ENCODE measurements around the gene RDH5. TPM values are rescaled to one million over a fixed set of nuclear protein-coding genes. Genes with fewer than 3 reads are reported as not detected.

RDH5 gene
- total RNA-seq, 2 donors from 2014 or later = 4.1 to 7.4 TPM

- Histone ChIP-seq H3K9ac (ENCODE audit: extremely low read depth, low read length, poor library complexity, severe bottlenecking) (no peak overlapping the region), H3K36me3 (ENCODE audit: control insufficient read depth, insufficient read depth, low read length) (no peaks in the 10 kb centered on the region), H3K4me1 (ENCODE audit: control insufficient read depth, insufficient read depth, low read length) (no peaks in the 10 kb centered on the region), H3K9me3 (ENCODE audit: control insufficient read depth, low read length) (no peaks in the 10 kb centered on the region), H3K4me3 (ENCODE audit: low read length) (peak overlapping the region; percentile 85), H3K27me3 (ENCODE audit: control insufficient read depth, insufficient read depth, low read length, poor library complexity, severe bottlenecking) (peaks cover 30% of the 10 kb centered on the region), H3K27ac (ENCODE audit: low read depth, low read length) (no peak overlapping the region)
- no peak overlapping the region for H3K27ac Mint-ChIP-seq
- peaks cover 10% of the 10 kb centered on the region for H3K36me3 Mint-ChIP-seq (ENCODE audit: low read depth)
- DNase-seq = peak; percentile 91
- H3K27me3 Mint-ChIP-seq (ENCODE audit: insufficient read depth) = peaks cover 47% of the 10 kb centered on the region
- H3K4me1 Mint-ChIP-seq = peaks cover 35% of the 10 kb centered on the region
- 46 to 50% methylated on average over 4 to 5 of the region's 5 CpGs for WGBS, 2 experiments (ENCODE audit: insufficient coverage in 1 of 2, insufficient read length in 1 of 2)
- H3K4me3 Mint-ChIP-seq = peak overlapping the region; percentile 86
- TF ChIP-seq CTCF (conservative IDR thresholded peaks at IDR 0.05) = peak; percentile 83
- H3K9me3 Mint-ChIP-seq = no peaks in the 10 kb centered on the region
These were observed 14.3 kb upstream of the RDH5 start for GRCh38 chr12:55705782-55706402.

GRCh38 chr12:55706568-55707218 is 13.5 kb upstream of the RDH5 start:
- H3K36me3 Mint-ChIP-seq (ENCODE audit: low read depth) = peaks cover 10% of the 10 kb centered on the region
- peaks cover 35% of the 10 kb centered on the region for H3K4me1 Mint-ChIP-seq
- no peak for TF ChIP-seq CTCF (conservative IDR thresholded peaks at IDR 0.05)
- 41 to 71% methylated on average over 1 to 2 of the region's 2 CpGs for WGBS, 2 experiments (ENCODE audit: insufficient coverage in 1 of 2, insufficient read length in 1 of 2)
- H3K27ac Mint-ChIP-seq = peak overlapping the region; percentile 77
- Histone ChIP-seq H3K27me3 (ENCODE audit: control insufficient read depth, insufficient read depth, low read length, poor library complexity, severe bottlenecking) (peaks cover 34% of the 10 kb centered on the region), H3K4me3 (ENCODE audit: low read length) (peak overlapping the region; percentile 85), H3K27ac (ENCODE audit: low read depth, low read length) (no peak overlapping the region), H3K36me3 (ENCODE audit: control insufficient read depth, insufficient read depth, low read length) (no peaks in the 10 kb centered on the region), H3K9me3 (ENCODE audit: control insufficient read depth, low read length) (no peaks in the 10 kb centered on the region), H3K4me1 (ENCODE audit: control insufficient read depth, insufficient read depth, low read length) (no peaks in the 10 kb centered on the region), H3K9ac (ENCODE audit: extremely low read depth, low read length, poor library complexity, severe bottlenecking) (peak overlapping the region; percentile 41)
- peak; percentile 63 for DNase-seq
- H3K27me3 Mint-ChIP-seq (ENCODE audit: insufficient read depth) = peaks cover 52% of the 10 kb centered on the region
- H3K4me3 Mint-ChIP-seq = peak overlapping the region; percentile 86
- no peaks in the 10 kb centered on the region for H3K9me3 Mint-ChIP-seq

- WGBS, 2 experiments (ENCODE audit: insufficient coverage in 1 of 2, insufficient read length in 1 of 2) = 1% methylated on average over 10 to 22 of the region's 22 CpGs
- H3K9me3 ChIP-seq (ENCODE audit: control insufficient read depth, low read length) = no peaks in the 10 kb centered on the region
- Mint-ChIP-seq H3K27ac (peak overlapping the region; percentile 77), H3K36me3 (ENCODE audit: low read depth) (peaks cover 7% of the 10 kb centered on the region), H3K4me3 (peak overlapping the region; percentile 86), H3K4me1 (peaks cover 35% of the 10 kb centered on the region), H3K27me3 (ENCODE audit: insufficient read depth) (peaks cover 57% of the 10 kb centered on the region), H3K9me3 (no peaks in the 10 kb centered on the region)
- H3K36me3 ChIP-seq (ENCODE audit: control insufficient read depth, insufficient read depth, low read length) = no peaks in the 10 kb centered on the region
- no peak overlapping the region for H3K27ac ChIP-seq (ENCODE audit: low read depth, low read length)
- peak overlapping the region; percentile 85 for H3K4me3 ChIP-seq (ENCODE audit: low read length)
- H3K4me1 ChIP-seq (ENCODE audit: control insufficient read depth, insufficient read depth, low read length) = no peaks in the 10 kb centered on the region
- no peak for TF ChIP-seq CTCF (conservative IDR thresholded peaks at IDR 0.05)
- H3K9ac ChIP-seq (ENCODE audit: extremely low read depth, low read length, poor library complexity, severe bottlenecking) = peak overlapping the region; percentile 41
- peaks cover 39% of the 10 kb centered on the region for H3K27me3 ChIP-seq (ENCODE audit: control insufficient read depth, insufficient read depth, low read length, poor library complexity, severe bottlenecking)
- DNase-seq = peak; percentile 87
These were observed 12.9 kb upstream of the RDH5 start for GRCh38 chr12:55707219-55707671.

All from endodermal cell (in vitro differentiated cells).